Omental fat pad (tissue), 4 donors: ENCODE data around the gene PRKCQ. TPM values are rescaled to one million over a fixed set of nuclear protein-coding genes. Genes with fewer than 3 reads are reported as not detected.

Experiments used
- ATAC-seq: fragments of 150-250 bp; one replicate; pipeline ENCODE4 v1.9.1; 2016; ENCODE audit warnings: mild to moderate bottlenecking, moderate library complexity; ENCODE audit not compliant: low FRiP score
- DNase-seq: peaks from one replicate; pipeline ENCODE4 v3.0.0-alpha.2; 2019; ENCODE audit warnings: low spot score
- CTCF ChIP-seq, 3 donors: fragments of 450-650 bp; IDR thresholded peaks; one replicate each; pipeline ENCODE4 v1.5.1; 2016 to 2017; ENCODE audit warnings: antibody characterized with exemption in 3 of 3, mild to moderate bottlenecking in 3 of 3, moderate library complexity in 2 of 3
- total RNA-seq, 4 donors: library from RNA; depleted of rRNA; stranded (reverse); fragments of >200 nt; gene quantifications; one replicate each; pipeline ENCODE4 v1.1.0, GENCODE V29; 2016

Gene PRKCQ
- total RNA-seq, 4 donors from 2014 or later: 0.56 to 1.9 (median 0.86) TPM

GRCh38 chr10:6518791-6519429 lies 61.2 kb downstream of the PRKCQ start:
- ATAC-seq (no peak), DNase-seq (no peak)
- TF ChIP-seq CTCF (IDR thresholded peaks at IDR 0.05): no peak

GRCh38 chr10:6516929-6517284 lies 63.2 kb downstream of the PRKCQ start:
- ATAC-seq: no peak
- TF ChIP-seq CTCF (IDR thresholded peaks at IDR 0.05): no peak
- DNase-seq: no peak

- ATAC-seq: no peak
- TF ChIP-seq CTCF (IDR thresholded peaks at IDR 0.05): no peak
- no peak for DNase-seq
Observed at GRCh38 chr10:6516281-6516928, 63.7 kb downstream of the PRKCQ start.

GRCh38 chr10:6514844-6515780 lies 65.0 kb downstream of the PRKCQ start:
- DNase-seq: no peak
- ATAC-seq: no peak
- no peak for TF ChIP-seq CTCF (IDR thresholded peaks at IDR 0.05)

- ATAC-seq (no peak), DNase-seq (no peak)
- no peak for TF ChIP-seq CTCF (IDR thresholded peaks at IDR 0.05)
Observed at GRCh38 chr10:6514180-6514579, 65.9 kb downstream of the PRKCQ start.

GRCh38 chr10:6513476-6513875 lies 66.6 kb downstream of the PRKCQ start:
- no peak for TF ChIP-seq CTCF (IDR thresholded peaks at IDR 0.05)
- ATAC-seq: no peak

More at GRCh38 chr10:6513476-6513875, 66.6 kb downstream of the PRKCQ start:
- no peak for DNase-seq
